Gastrocnemius medialis (tissue), 4 donors: ENCODE results near the gene KRT38.

ENCODE experiments used
- CTCF ChIP-seq, 5 experiments: fragments of 450-650 bp in 3 of 5; fragments of 200-600 bp in 2 of 5; sonication (generic) in 2 of 5; IDR thresholded peaks in 4 of 5; conservative IDR thresholded peaks in 1 of 5; 1 replicate in 4 of 5; 2 replicates in 1 of 5; pipeline ENCODE4 v1.5.1; 2016 to 2019; ENCODE audit warnings: antibody characterized with exemption in 5 of 5, mild to moderate bottlenecking in 3 of 5, moderate library complexity in 3 of 5
- POLR2A ChIP-seq, 2 donors: fragments of 450-650 bp; IDR thresholded peaks; one replicate each; pipeline ENCODE4 v1.6.1; 2017; ENCODE audit warnings: antibody characterized with exemption in 2 of 2, mild to moderate bottlenecking in 2 of 2, moderate library complexity in 2 of 2

GRCh38 chr17:41420134-41420533 lies 20.6 kb downstream of the KRT38 start:
- TF ChIP-seq POLR2A (IDR thresholded peaks at IDR 0.05) (no peak), CTCF (IDR thresholded peaks at IDR 0.05 in 4 of 5, conservative IDR thresholded peaks at IDR 0.05 in 1 of 5) (no peak)
